ENCODE data around the gene NAT8L. TPM values are rescaled to one million over a fixed set of nuclear protein-coding genes. Genes with fewer than 3 reads are reported as not detected.
A peak's percentile ranks its signal among the peaks of the same experiment; 100 is the strongest.

NAT8L gene
- polyA plus RNA-seq, 3 donors from 2014 or later: not detected

DNA sequence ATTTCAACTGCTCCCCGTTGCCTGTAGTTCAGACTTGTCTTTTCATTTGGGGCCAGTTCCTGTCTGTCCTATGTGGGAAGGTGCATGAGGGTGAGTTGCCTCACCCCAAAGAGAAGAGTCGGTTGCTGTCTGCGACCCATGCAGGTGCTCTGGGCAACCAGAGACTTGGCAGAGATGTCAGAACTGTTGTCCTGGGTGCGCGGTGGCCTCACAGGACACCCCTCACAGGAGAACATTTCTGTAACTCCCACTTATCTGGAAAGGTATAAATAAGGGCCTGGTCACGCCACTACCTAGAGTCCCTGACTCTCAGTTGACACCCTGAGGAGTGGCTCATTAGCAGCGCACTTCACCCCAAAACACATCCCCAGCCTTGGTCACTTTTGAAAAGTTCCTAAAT is 9.7 kb upstream of the NAT8L start:
- Mint-ChIP-seq H3K27ac (no peak overlapping the region), H3K4me3 (no peak overlapping the region)

DNA sequence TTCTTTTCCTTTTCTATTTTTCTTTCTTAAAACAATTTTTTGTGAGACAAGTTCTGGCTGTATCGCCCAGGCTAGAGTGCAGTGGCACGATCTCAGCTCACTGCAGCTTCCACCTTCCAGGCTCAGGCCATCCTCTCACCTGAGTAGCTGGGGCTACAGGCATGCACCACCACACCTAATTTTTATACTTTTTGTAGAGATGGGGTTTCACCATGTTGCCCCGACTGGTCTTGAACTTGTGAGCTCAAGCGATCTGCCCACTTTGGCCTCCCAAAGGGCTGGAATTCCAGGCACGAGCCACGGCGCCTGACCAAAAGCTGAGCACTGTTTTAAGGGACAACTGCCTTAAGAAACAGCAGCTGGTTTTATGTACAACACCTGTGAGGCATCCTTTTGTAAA is 9.3 kb upstream of the NAT8L start:
- Mint-ChIP-seq H3K9me3 (peaks cover 0 to 2% (median 0%) of the 10 kb centered on the region in 6 donors), H3K27me3 (ENCODE audit: low read depth in 3 of 3) (peaks cover 6 to 9% (median 8%) of the 10 kb centered on the region in 3 donors), H3K4me3 (no peak overlapping the region), H3K27ac (no peak overlapping the region), H3K36me3 (no peaks in the 10 kb centered on the region), H3K4me1 (no peaks in the 10 kb centered on the region)
- DNase-seq: no peak

More for the DNA sequence above, 9.7 kb upstream of the NAT8L start:
- Mint-ChIP-seq H3K9me3 (peaks cover 0 to 2% (median 0%) of the 10 kb centered on the region in 6 donors), H3K36me3 (no peaks in the 10 kb centered on the region), H3K27me3 (ENCODE audit: low read depth in 3 of 3) (peaks cover 6 to 9% (median 8%) of the 10 kb centered on the region in 3 donors), H3K4me1 (no peaks in the 10 kb centered on the region)
- no peak for DNase-seq

DNA sequence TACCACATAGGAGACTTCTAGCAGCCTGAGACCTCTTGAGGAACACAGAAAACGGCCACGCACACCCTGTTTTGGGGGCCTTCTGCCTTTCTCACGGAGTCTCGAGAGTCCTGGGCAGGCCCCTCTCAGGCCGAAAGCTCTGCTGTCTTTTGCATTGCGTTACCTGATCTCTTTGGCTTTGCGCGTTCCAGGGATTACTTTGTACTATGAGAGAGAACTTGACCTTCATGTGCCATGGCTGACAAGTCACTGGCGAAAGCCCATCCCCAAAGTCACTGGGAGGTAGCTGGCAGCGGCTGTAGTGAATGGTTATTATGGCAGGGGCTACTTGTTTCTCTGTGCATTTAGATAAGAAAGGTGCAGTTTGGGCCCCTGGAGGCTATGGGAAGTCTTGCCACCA is 8.0 kb upstream of the NAT8L start:
- no peak overlapping the region for H3K4me3 Mint-ChIP-seq
- H3K27me3 Mint-ChIP-seq (ENCODE audit: low read depth in 3 of 3): peaks cover 2 to 11% (median 9%) of the 10 kb centered on the region in 3 donors
- H3K4me1 Mint-ChIP-seq: no peaks in the 10 kb centered on the region

DNA sequence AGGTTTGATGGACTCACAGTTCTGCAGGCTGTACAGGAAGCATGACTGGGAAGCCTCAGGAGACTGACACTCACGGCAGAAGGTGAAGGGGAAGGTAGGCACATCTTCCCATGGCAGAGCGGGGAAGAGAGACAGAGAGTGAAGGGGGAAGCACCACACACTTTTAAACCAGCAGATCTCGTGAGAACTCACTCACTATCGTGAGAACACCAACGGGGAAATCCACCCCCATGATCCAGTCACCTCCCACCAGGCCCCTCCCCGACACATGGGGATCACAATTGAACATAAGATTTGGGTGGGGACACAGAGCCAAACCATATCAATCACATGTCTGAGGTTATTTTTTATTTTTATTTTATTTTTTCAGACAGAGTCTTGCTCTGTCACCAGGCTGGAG is 4.9 kb upstream of the NAT8L start:
- DNase-seq: no peak
- H3K4me3 Mint-ChIP-seq: no peak overlapping the region
- peaks cover 2 to 22% (median 13%) of the 10 kb centered on the region in 3 donors for H3K27me3 Mint-ChIP-seq (ENCODE audit: low read depth in 3 of 3)
- H3K9me3 Mint-ChIP-seq: peaks cover 0 to 2% (median 0%) of the 10 kb centered on the region in 6 donors
- no peaks in the 10 kb centered on the region for H3K36me3 Mint-ChIP-seq
- peaks cover 0 to 3% of the 10 kb centered on the region in 2 donors for H3K4me1 Mint-ChIP-seq
- H3K27ac Mint-ChIP-seq: no peak overlapping the region

More for the DNA sequence above, 8.0 kb upstream of the NAT8L start:
- peaks cover 0 to 2% (median 0%) of the 10 kb centered on the region in 6 donors for H3K9me3 Mint-ChIP-seq
- no peak for DNase-seq
- no peak overlapping the region for H3K27ac Mint-ChIP-seq
- no peaks in the 10 kb centered on the region for H3K36me3 Mint-ChIP-seq

DNA sequence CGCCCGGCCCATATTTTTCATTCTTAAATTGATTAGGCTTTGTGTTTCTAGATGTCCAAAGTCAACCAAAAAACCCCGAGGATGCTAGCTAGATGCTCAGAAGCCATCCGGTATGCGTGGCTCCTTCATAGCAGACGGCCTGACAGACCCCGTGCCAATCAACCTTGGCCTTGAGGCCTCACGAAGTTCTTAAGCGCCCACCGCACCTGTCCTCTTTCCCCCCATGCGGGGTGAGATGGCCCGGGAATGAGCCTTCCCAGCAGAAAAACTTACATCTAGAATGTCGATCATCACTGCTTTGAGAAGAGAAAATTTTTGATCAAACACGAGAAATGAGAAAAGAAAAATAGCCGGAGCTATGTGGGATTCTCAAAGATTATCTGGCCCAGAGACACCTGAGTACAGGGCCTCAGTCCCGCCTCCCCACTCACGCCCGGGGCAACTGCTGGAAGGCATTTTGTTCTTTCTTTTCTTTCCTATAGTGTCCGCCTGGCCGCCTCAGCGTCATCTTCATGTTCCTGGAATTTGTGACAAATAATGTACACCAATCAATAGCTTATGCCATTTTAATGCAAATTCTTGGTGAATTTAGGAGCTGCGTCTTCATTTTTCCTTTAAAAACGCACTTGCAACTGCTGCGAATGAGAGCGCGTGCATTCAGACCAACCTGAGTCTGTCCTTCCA is 1.6 kb upstream of the NAT8L start:
- H3K36me3 Mint-ChIP-seq: no peaks in the 10 kb centered on the region
- peak overlapping the region; percentile 42 to 79 (median 67) for H3K4me3 Mint-ChIP-seq
- DNase-seq: no peak

DNA sequence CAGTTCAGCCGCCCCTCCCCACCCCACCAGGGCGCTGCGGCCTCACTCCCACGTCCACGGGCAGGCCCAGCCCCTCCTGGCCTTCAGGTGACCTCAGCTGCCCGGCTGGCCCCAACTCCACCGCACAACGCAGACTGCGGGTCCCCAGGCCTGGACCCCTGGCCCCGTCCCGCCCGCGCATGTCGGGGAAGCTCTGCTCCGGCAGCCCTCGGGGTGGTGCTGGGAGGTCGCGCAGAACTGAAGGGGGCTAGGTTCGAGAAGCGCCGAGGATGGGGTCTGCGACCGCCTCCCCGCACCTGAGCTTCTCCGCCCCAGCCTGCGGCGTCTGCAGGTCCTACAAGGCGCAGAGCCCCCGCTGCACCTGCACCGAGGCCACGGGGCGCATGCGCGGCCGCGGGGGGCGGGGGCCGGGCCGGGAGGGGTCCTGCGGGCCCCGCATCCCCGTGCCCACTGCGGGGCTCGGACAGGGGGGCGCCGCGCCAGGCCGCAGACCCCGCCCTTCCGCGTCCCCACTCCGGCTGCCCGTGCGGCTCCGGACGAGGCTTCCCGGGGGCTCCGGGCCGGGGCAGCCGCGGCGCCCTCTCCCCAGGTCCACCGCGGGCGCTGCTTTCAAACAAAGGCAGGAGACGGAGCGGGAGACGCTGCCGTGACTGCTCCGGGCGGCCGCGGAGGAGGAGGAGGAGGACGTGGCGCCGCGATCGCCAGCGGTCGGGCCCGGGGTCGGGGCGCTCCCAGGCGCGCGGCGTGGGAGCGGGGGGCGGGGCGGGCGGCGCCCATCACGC is 672 bp upstream of the NAT8L start:
- Mint-ChIP-seq H3K4me1 (peaks cover 0 to 3% of the 10 kb centered on the region in 2 donors), H3K36me3 (no peaks in the 10 kb centered on the region), H3K9me3 (no peaks in the 10 kb centered on the region), H3K27me3 (ENCODE audit: low read depth in 3 of 3) (peaks cover 2 to 18% (median 8%) of the 10 kb centered on the region in 3 donors), H3K4me3 (no peak overlapping the region), H3K27ac (no peak overlapping the region)
- DNase-seq: no peak

More for the DNA sequence above, 1.6 kb upstream of the NAT8L start:
- H3K9me3 Mint-ChIP-seq: peaks cover 0 to under 1% (median 0%) of the 10 kb centered on the region in 6 donors
- peaks cover 0 to 3% of the 10 kb centered on the region in 2 donors for H3K4me1 Mint-ChIP-seq
- peaks cover 2 to 18% (median 8%) of the 10 kb centered on the region in 3 donors for H3K27me3 Mint-ChIP-seq (ENCODE audit: low read depth in 3 of 3)
- H3K27ac Mint-ChIP-seq: no peak overlapping the region

DNA sequence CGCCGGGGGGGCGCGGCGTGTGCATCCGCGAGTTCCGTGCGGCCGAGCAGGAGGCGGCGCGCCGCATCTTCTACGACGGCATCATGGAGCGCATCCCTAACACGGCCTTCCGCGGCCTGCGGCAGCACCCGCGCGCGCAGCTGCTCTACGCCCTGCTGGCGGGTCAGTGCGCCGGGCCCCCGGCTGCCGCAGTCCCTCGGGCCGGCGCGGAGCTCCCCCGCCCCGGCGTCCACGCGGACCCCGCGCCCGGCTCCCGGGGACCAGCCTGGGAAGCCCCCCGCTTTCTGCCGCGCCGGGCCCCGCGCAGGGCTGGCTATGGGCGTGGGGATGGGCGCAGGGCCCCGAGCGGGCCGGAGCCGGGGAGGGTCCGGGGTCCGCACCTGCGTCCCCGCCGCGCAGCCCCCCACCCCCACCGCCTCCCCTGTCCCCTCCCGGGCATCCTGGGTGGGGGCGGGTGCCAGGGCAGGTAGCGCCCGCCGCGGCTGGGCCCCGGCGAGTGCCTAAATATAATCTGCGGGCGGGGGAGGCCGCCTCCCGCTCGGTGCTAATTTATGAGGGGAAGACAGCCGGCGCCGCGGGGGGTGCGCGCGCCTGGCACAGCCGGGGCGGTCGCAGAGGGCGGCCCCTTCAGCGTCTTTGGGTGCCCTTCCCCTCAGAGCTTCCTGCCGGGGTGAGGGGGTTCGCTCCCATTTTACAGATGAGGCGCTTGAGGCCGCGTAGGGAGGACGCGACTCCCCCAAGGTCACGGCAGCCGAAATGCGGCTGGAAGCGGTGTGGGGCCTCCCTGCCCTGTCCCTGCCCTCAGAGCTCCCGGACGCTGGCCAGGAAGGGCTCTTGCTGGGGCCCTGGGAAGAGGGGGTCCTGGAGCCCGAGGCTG is 837 bp downstream of the NAT8L start:
- H3K4me1 Mint-ChIP-seq: peaks cover 0 to 3% of the 10 kb centered on the region in 2 donors
- H3K27ac Mint-ChIP-seq: no peak overlapping the region
- no peaks in the 10 kb centered on the region for H3K9me3 Mint-ChIP-seq
- DNase-seq: no peak
- H3K4me3 Mint-ChIP-seq: no peak overlapping the region
- H3K36me3 Mint-ChIP-seq: no peaks in the 10 kb centered on the region
- H3K27me3 Mint-ChIP-seq (ENCODE audit: low read depth in 3 of 3): peaks cover 2 to 18% (median 6%) of the 10 kb centered on the region in 3 donors

DNA sequence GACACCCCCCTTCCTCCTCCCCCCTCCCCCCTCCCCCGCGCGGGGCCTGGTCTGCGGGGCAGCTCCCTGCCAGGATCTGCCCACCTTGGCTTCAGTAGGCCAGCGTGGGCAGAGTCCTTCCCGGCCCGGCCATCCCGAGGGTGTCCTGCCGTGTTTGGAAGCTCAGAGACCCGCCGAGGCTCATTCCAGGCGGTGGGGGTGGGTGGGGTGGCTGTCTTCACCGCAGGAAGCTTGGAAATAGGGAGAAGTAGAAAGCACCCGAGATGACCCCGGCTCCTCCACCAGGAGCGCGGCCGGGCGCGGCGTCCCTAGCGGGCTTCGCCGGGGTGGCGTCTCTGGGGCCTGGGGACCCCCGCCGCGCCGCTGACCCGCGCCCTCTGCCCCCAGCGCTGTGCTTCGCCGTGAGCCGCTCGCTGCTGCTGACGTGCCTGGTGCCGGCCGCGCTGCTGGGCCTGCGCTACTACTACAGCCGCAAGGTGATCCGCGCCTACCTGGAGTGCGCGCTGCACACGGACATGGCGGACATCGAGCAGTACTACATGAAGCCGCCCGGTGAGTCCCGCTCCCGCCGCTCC is 1.6 kb downstream of the NAT8L start:
- Mint-ChIP-seq H3K36me3 (no peaks in the 10 kb centered on the region), H3K9me3 (no peaks in the 10 kb centered on the region), H3K4me3 (no peak overlapping the region), H3K27ac (no peak overlapping the region), H3K4me1 (peaks cover 0 to 3% of the 10 kb centered on the region in 2 donors), H3K27me3 (ENCODE audit: low read depth in 3 of 3) (peaks cover 2 to 17% (median 6%) of the 10 kb centered on the region in 3 donors)
- no peak for DNase-seq

DNA sequence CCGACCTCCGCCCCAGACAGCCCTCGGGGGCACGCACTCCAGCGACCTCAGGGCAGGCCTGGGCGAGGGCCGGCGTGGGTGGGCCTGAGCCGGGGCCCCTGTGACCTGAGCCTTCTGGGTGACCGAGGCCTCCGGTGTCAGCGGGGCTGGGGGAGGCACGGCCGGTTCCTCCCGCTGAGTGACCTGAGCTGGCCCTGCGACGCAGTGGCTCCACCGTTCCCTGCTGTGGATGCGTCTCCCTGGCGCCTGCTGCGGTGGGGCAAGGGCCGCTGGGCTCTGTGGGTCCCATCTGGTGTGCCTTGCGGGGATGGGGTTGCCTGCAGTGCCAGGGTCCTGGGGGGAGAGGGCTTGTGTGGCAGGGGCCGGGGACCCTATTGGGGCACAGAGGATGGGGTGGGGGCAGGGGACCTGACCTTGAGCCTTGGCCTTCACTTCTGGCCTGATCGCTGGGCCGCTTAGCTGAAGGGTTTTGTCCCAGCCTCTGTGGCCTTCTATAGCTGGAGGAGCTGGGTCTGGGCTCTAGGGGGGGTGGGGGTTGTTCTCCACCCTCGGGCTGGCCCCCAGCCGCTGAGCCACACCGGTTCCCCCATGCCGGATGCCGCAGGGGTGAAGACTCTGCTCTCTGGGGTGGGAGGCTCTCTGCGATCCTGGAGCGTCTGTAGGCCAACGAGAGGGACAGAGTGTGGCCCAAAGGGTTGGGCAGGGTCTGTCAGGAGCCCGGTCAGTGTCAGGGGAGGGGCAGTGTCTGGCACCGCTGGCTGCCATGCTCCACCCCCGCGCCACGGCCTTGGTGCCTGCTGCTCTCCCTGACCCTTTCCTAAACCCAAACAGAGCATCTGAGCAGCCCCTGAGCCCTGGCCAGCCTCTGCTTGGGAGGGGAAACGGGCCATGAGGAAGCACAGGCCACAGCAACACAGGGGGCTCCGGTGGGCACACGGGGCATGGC is 2.3 kb downstream of the NAT8L start:
- Mint-ChIP-seq H3K4me1 (peaks cover 0 to 3% of the 10 kb centered on the region in 2 donors), H3K36me3 (no peaks in the 10 kb centered on the region), H3K4me3 (no peak overlapping the region), H3K27ac (no peak overlapping the region), H3K27me3 (ENCODE audit: low read depth in 3 of 3) (peaks cover 2 to 14% (median 4%) of the 10 kb centered on the region in 3 donors), H3K9me3 (no peaks in the 10 kb centered on the region)
- no peak for DNase-seq

DNA sequence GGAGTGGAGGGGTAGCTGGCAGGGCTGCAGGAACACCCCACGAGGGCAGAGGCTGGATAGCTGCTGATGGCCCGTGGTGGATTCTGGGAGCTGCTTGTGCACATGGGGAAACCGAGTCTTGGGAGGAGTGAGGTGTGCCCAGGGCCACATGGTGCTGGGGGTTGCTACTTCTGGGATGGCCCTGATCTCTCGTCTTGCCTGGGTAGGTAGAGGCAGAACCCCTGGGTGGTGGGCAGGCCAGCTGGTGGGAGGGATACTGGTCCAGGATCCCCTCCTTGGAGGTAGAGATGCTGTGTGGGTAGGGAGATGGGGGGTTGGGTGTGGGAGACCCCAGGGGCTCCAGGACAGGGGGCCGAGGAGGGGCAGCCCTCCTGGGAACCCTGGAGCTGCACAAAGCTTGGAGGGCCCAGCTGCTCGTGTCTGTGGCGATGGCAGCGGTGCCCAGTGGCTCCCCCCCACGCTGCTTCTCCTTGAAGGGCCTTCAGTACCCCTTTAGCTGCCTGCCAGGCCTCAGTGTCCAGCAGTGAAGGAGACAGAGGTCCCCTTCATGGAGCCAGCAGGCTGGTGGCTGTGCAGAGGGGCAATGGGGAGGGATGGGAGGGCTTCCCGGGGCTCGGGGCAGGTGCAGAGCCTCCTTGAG is 3.2 kb downstream of the NAT8L start:
- no peaks in the 10 kb centered on the region for H3K9me3 Mint-ChIP-seq
- peaks cover 2 to 10% (median 2%) of the 10 kb centered on the region in 3 donors for H3K27me3 Mint-ChIP-seq (ENCODE audit: low read depth in 3 of 3)
- H3K4me1 Mint-ChIP-seq: peaks cover 0 to 3% of the 10 kb centered on the region in 2 donors
- no peak overlapping the region for H3K4me3 Mint-ChIP-seq
- H3K27ac Mint-ChIP-seq: no peak overlapping the region
- no peaks in the 10 kb centered on the region for H3K36me3 Mint-ChIP-seq
- DNase-seq: no peak

DNA sequence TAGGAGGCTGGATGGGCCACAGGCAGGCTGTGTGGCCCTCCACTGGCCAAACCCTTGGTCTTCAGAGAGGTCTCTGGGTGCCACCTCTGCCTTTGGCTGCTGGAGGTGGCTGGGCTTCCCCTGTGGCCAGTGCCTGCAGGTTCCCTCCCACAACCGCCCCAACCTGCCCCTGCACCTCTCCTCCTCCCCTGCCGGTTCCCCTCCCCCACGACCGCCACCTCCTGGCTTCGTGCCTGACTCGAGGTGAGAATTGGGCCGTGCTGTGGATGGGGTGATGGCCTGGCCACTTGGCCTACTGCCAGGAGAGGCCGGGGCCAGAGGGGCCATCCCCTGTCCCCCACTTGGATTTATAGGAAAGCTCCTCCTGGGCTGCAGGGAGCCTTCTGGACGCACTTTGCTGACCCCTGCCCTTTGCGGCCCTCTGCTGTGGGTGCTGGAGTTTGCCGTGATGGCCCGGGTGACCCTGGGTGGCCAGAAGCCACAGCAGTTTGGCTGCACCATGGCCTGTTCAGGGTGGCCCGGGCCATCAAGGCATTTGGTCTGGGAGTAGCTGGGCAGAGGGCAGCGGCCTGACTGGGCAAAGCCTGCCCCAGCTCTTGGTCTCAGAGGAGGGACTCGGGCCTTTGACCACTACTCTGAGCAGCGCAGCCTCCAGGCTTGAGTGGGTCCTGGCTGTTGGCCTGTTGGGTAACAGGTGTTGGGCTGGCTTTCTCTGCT is 3.8 kb downstream of the NAT8L start:
- Mint-ChIP-seq H3K27me3 (ENCODE audit: low read depth in 3 of 3) (peaks cover 0 to 3% (median 0%) of the 10 kb centered on the region in 3 donors), H3K36me3 (no peaks in the 10 kb centered on the region), H3K9me3 (no peaks in the 10 kb centered on the region), H3K4me1 (no peaks in the 10 kb centered on the region), H3K4me3 (no peak overlapping the region), H3K27ac (no peak overlapping the region)
- no peak for DNase-seq
